H9 (cell line): ENCODE measurements around the gene OOSP4A. TPM values are rescaled to one million over a fixed set of nuclear protein-coding genes. Genes with fewer than 3 reads are reported as not detected.

ENCODE experiments used
- DNase-seq: peaks from one replicate; pipeline ENCODE4 v3.0.0-alpha.2; 2017
- H2AFZ ChIP-seq: one replicate; pipeline ENCODE4 v1.6.1; 2013; ENCODE audit warnings: mild to moderate bottlenecking, low read length, control low read depth, moderate library complexity
- H2AK5ac ChIP-seq: 2 replicates; pipeline ENCODE4 v1.6.1; 2013; ENCODE audit warnings: low read length, control low read depth, mixed read lengths; ENCODE audit not compliant: insufficient read length
- H2BK120ac ChIP-seq: one replicate; pipeline ENCODE4 v1.6.1; 2013; ENCODE audit warnings: low read depth, mild to moderate bottlenecking, low read length, control low read depth, inconsistent platforms; ENCODE audit not compliant: poor library complexity, severe bottlenecking
- H2BK12ac ChIP-seq: 2 replicates; pipeline ENCODE4 v1.6.1; 2013; ENCODE audit warnings: low read length, control low read depth, mixed read lengths, low read depth; ENCODE audit not compliant: insufficient read length
- H2BK15ac ChIP-seq: 2 replicates; pipeline ENCODE4 v1.6.1; 2013; ENCODE audit warnings: low read depth, low read length, control low read depth
- H2BK20ac ChIP-seq: one replicate; pipeline ENCODE4 v1.6.1; 2013; ENCODE audit warnings: low read depth, mild to moderate bottlenecking, low read length, control low read depth, inconsistent platforms; ENCODE audit not compliant: poor library complexity, severe bottlenecking
- H2BK5ac ChIP-seq: 2 replicates; pipeline ENCODE4 v1.6.1; 2013; ENCODE audit warnings: low read length, control low read depth, mixed read lengths; ENCODE audit not compliant: insufficient read length
- H3K14ac ChIP-seq: 2 replicates; pipeline ENCODE4 v1.6.1; 2013; ENCODE audit warnings: low read length, control low read depth; ENCODE audit not compliant: insufficient read depth
- H3K18ac ChIP-seq: 2 replicates; pipeline ENCODE4 v1.6.1; 2013; ENCODE audit warnings: low read depth, mild to moderate bottlenecking, mixed read lengths, low read length, control low read depth; ENCODE audit not compliant: insufficient read length
- H3K23ac ChIP-seq: 2 replicates; pipeline ENCODE4 v1.6.1; 2013; ENCODE audit warnings: low read length, control low read depth, mixed read lengths, low read depth; ENCODE audit not compliant: insufficient read length
- H3K23me2 ChIP-seq: 2 replicates; pipeline ENCODE4 v1.6.1; 2013; ENCODE audit warnings: low read depth, mild to moderate bottlenecking, mixed read lengths, low read length, control low read depth; ENCODE audit not compliant: insufficient read length, poor library complexity, severe bottlenecking
- H3K27ac ChIP-seq: 2 replicates; pipeline ENCODE4 v1.5.1; 2013; ENCODE audit warnings: low read length, control low read depth, mixed read lengths, low read depth; ENCODE audit not compliant: insufficient read length
- H3K27me3 ChIP-seq: 2 replicates; pipeline ENCODE4 v1.6.1; 2013; ENCODE audit warnings: low read length, control low read depth, inconsistent platforms; ENCODE audit not compliant: insufficient read depth
- H3K4ac ChIP-seq: 2 replicates; pipeline ENCODE4 v1.6.1; 2013; ENCODE audit warnings: low read depth, mild to moderate bottlenecking, control low read depth, inconsistent platforms, low read length, moderate library complexity
- H3K4me1 ChIP-seq: 2 replicates; pipeline ENCODE4 v1.6.1; 2013; ENCODE audit warnings: low read length, control low read depth, inconsistent platforms; ENCODE audit not compliant: insufficient read depth
- H3K4me2 ChIP-seq: 2 replicates; pipeline ENCODE4 v1.6.1; 2013; ENCODE audit warnings: low read length, control low read depth, mixed read lengths; ENCODE audit not compliant: insufficient read length, insufficient read depth
- H3K56ac ChIP-seq: 2 replicates; pipeline ENCODE4 v1.6.1; 2013; ENCODE audit warnings: low read depth, mild to moderate bottlenecking, mixed read lengths, low read length, control low read depth; ENCODE audit not compliant: insufficient read length
- H3K79me1 ChIP-seq: 2 replicates; pipeline ENCODE4 v1.6.1; 2013; ENCODE audit warnings: low read depth, mild to moderate bottlenecking, moderate library complexity, low read length, control low read depth, inconsistent platforms; ENCODE audit not compliant: insufficient read depth, poor library complexity, severe bottlenecking
- H3K79me2 ChIP-seq: 2 replicates; pipeline ENCODE4 v1.6.1; 2013; ENCODE audit warnings: low read length, control low read depth, inconsistent platforms; ENCODE audit not compliant: insufficient read depth
- H3K9ac ChIP-seq: 2 replicates; pipeline ENCODE4 v1.6.1; 2013; ENCODE audit warnings: low read length, control low read depth, mixed read lengths; ENCODE audit not compliant: insufficient read length; ENCODE audit errors: extremely low read depth
- H3K9me3 ChIP-seq: one replicate; pipeline ENCODE4 v1.6.1; 2013; ENCODE audit warnings: low read depth, low read length, inconsistent platforms; ENCODE audit not compliant: control insufficient read depth
- H3T11ph ChIP-seq: one replicate; pipeline ENCODE4 v1.6.1; 2013; ENCODE audit warnings: mild to moderate bottlenecking, low read length, control low read depth, inconsistent platforms
- H4K20me1 ChIP-seq: one replicate; pipeline ENCODE4 v1.6.1; 2013; ENCODE audit not compliant: control insufficient read depth, insufficient read length, insufficient read depth
- H4K5ac ChIP-seq: 2 replicates; pipeline ENCODE4 v1.6.1; 2013; ENCODE audit warnings: low read depth, mild to moderate bottlenecking, mixed read lengths, low read length, control low read depth; ENCODE audit not compliant: insufficient read length
- H4K8ac ChIP-seq: replicated peaks from 2 replicates; pipeline ENCODE4 v1.6.1; 2013; ENCODE audit warnings: low read length, control low read depth, mixed read lengths, low read depth; ENCODE audit not compliant: insufficient read length
- H4K91ac ChIP-seq: 2 replicates; pipeline ENCODE4 v1.6.1; 2013; ENCODE audit warnings: low read depth, mild to moderate bottlenecking, moderate library complexity, mixed read lengths, low read length, control low read depth; ENCODE audit not compliant: insufficient read length
- H3K27ac Mint-ChIP-seq, 3 experiments: 2 replicates in 2 of 3; 3 replicates in 1 of 3; pipeline ENCODE4 v1.8.0; 2020 to 2021; ENCODE audit warnings: mixed read lengths in 3 of 3, mild to moderate bottlenecking in 1 of 3, moderate library complexity in 1 of 3
- H3K27me3 Mint-ChIP-seq: 2 replicates; pipeline ENCODE4 v1.8.0; 2021; ENCODE audit warnings: low read depth, mild to moderate bottlenecking, moderate library complexity, mixed read lengths
- H3K36me3 Mint-ChIP-seq, 3 experiments: 2 replicates in 2 of 3; 3 replicates in 1 of 3; pipeline ENCODE4 v1.8.0; 2020 to 2021; ENCODE audit warnings: low read depth in 3 of 3, mixed read lengths in 3 of 3; ENCODE audit not compliant: insufficient read depth in 1 of 3
- H3K4me1 Mint-ChIP-seq, 2 experiments: 2 replicates each; pipeline ENCODE4 v1.8.0; 2020; ENCODE audit warnings: mixed read lengths in 2 of 2
- H3K4me3 Mint-ChIP-seq, 2 experiments: 2 replicates in 1 of 2; 3 replicates in 1 of 2; pipeline ENCODE4 v1.8.0; 2020 to 2021; ENCODE audit warnings: mild to moderate bottlenecking in 2 of 2, mixed read lengths in 2 of 2, moderate library complexity in 1 of 2
- H3K9me3 Mint-ChIP-seq, 2 experiments: 2 replicates in 1 of 2; 3 replicates in 1 of 2; pipeline ENCODE4 v1.8.0; 2020; ENCODE audit warnings: mild to moderate bottlenecking in 2 of 2, mixed read lengths in 2 of 2, moderate library complexity in 1 of 2
- WGBS: extraction: QIAGEN DNeasy Blood & Tissue Kit; methylation state at CpG from one replicate; pipeline ENCODE4 v1.1.7; 2013; ENCODE audit warnings: missing lambda C conversion rate, low lambda C conversion rate, mixed read lengths; ENCODE audit not compliant: insufficient read length; ENCODE audit errors: extremely low coverage; 5-methylcytosine and 5-hydroxymethylcytosine counted together
- total RNA-seq: library from RNA; stranded (reverse); gene quantifications from 2 replicates; pipeline ENCODE4 v1.2.1, GENCODE V29; 2021
- TF ChIP-seq, protein P1 (sequence below): fragments of 200-600 bp; sonication (generic); conservative IDR thresholded peaks from 3 replicates; pipeline ENCODE4 v1.8.0; 2021; ENCODE audit warnings: antibody characterized with exemption, mild to moderate bottlenecking

The OOSP4A gene
- total RNA-seq, 1 experiment from 2014 or later = not detected

DNA sequence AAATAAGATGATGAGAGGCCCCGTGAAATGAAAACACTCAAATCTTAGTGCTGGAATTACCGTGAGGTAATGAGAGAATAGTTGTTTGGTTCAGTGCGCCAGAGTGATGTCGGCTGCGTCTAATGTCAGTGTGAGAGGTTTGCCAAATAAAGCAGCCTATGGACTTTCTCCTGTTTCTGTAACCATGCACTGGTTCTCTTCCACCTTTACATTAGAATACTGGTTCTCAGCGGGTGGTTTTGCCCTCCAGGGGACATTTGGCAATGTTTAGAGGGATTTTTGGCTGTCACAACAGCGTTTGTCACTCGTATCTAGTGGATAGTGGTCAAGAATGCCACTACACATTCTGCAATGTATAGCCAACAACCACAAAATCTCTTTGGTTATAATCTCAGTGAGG, 54.2 kb downstream of the OOSP4A start:
- TF ChIP-seq, protein P1, sequence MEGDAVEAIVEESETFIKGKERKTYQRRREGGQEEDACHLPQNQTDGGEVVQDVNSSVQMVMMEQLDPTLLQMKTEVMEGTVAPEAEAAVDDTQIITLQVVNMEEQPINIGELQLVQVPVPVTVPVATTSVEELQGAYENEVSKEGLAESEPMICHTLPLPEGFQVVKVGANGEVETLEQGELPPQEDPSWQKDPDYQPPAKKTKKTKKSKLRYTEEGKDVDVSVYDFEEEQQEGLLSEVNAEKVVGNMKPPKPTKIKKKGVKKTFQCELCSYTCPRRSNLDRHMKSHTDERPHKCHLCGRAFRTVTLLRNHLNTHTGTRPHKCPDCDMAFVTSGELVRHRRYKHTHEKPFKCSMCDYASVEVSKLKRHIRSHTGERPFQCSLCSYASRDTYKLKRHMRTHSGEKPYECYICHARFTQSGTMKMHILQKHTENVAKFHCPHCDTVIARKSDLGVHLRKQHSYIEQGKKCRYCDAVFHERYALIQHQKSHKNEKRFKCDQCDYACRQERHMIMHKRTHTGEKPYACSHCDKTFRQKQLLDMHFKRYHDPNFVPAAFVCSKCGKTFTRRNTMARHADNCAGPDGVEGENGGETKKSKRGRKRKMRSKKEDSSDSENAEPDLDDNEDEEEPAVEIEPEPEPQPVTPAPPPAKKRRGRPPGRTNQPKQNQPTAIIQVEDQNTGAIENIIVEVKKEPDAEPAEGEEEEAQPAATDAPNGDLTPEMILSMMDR = no peak
- Histone ChIP-seq H2BK5ac (no peak overlapping the region), H3K79me1 (no peaks in the 10 kb centered on the region), H2AK5ac (no peak overlapping the region), H3K18ac (no peak overlapping the region), H2BK12ac (no peak overlapping the region), H3K27ac (no peak overlapping the region), H4K20me1 (no peaks in the 10 kb centered on the region), H3K4me2 (no peak overlapping the region), H3K23me2 (no peaks in the 10 kb centered on the region), H3K56ac (no peak overlapping the region), H2BK20ac (no peak overlapping the region), H3T11ph (no peak overlapping the region), H3K14ac (no peak overlapping the region), H3K27me3 (no peaks in the 10 kb centered on the region), H2BK15ac (no peak overlapping the region), H2AFZ (no peak overlapping the region), H3K4ac (no peak overlapping the region), H4K91ac (no peak overlapping the region), H2BK120ac (no peak overlapping the region), H3K9ac (no peak overlapping the region), H4K5ac (no peak overlapping the region), H3K79me2 (no peaks in the 10 kb centered on the region), H3K23ac (no peak overlapping the region), H3K4me1 (peaks cover 3% of the 10 kb centered on the region; the same call in 1 of the 2 replicates), H3K9me3 (no peaks in the 10 kb centered on the region), H4K8ac (no peak overlapping the region)
- Mint-ChIP-seq H3K27me3 (no peaks in the 10 kb centered on the region), H3K36me3 (peaks cover 0 to 5% (median 0%) of the 10 kb centered on the region in 3 experiments; a peak in 2 of 7 replicates), H3K4me3 (no peak overlapping the region), H3K27ac (no peak overlapping the region; a peak in 1 of 7 replicates), H3K4me1 (peaks cover 11 to 18% of the 10 kb centered on the region in 2 experiments), H3K9me3 (peaks cover 3 to 4% of the 10 kb centered on the region in 2 experiments; a peak in 2 of 5 replicates)
- no CpG with 5 or more reads among the region's 8 CpGs for WGBS
- DNase-seq = no peak

Other genes with a start within 250 kb of the OOSP4A start
- gene STX3, start 208.7 kb upstream of the OOSP4A start, total RNA-seq = 37.7 and 41.0 TPM in 2 replicates
- gene MRPL16, start 153.3 kb upstream of the OOSP4A start, total RNA-seq = 84.5 and 87.1 TPM in 2 replicates
- gene CBLIF, start 118.5 kb upstream of the OOSP4A start, total RNA-seq = not detected in 2 replicates
- gene TCN1, start 97.5 kb upstream of the OOSP4A start, total RNA-seq = not detected in 2 replicates
- not detected in 2 replicates for gene OOSP3, start 85.3 kb upstream of the OOSP4A start, total RNA-seq
- not detected in 2 replicates for gene OOSP1, start 25.6 kb upstream of the OOSP4A start, total RNA-seq
- gene OOSP4B, start 53.1 kb downstream of the OOSP4A start, total RNA-seq = not detected in 2 replicates
- gene OOSP2, start 76.4 kb downstream of the OOSP4A start, total RNA-seq = not detected in 2 replicates
- not detected in 2 replicates for gene MS4A3, start 92.6 kb downstream of the OOSP4A start, total RNA-seq
- gene MS4A2, start 124.6 kb downstream of the OOSP4A start, total RNA-seq = not detected in 2 replicates
- not detected in 2 replicates for gene MS4A6A, start 219.1 kb downstream of the OOSP4A start, total RNA-seq